DMS79 treated with DMSO at 0.1 percent for 48 hours (cell line): ENCODE measurements around the gene ARHGEF28.

Experiments used
- DNase-seq: peaks from one replicate; lab custom pipeline; 2025; lab: John Stamatoyannopoulos, UW

The ARHGEF28 gene

DNA sequence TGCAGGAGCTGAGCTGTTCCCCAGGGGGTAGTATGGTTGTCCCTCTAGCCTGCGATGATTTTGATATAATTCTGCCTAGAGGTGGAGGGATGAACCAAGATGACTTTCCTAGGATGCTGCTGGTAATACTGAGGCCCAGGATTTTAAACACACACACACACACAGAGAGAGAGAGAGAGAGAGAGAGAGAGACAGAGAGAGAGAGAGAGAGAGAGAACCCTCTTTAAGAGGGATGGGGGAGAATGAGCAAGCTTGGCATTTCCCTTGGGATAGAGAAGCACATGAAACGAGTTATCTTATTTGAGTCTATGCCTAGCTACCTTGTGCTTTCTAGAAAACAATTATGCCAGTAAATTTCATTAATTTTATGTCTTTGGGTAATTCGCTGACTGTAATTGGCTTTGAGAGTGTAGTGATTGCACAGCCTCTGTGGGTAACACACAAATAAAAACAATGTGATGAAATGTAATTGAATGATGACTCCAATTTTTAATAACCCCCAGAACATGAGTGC, 338.4 kb downstream of the ARHGEF28 start:
- no peak for DNase-seq

DNA sequence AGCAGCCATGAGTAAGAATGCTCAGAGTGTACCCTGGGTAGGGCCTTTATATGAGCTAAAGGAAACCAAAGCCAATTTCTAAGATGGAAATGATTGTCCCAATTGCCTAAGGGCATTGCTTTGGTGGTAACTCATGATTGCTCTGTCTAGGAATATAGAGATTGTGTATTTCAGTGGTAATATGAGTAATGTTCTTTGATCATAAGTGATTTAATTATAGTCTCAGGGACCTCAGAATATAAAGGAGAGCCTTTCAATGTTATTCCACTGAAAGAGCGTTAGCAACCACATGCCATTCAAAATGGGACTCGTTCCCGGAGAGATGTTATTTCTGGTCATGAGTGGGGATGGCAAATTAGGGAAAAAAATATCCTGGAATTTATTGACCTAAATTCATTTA, 340.5 kb downstream of the ARHGEF28 start:
- DNase-seq = peak; percentile 9

DNA sequence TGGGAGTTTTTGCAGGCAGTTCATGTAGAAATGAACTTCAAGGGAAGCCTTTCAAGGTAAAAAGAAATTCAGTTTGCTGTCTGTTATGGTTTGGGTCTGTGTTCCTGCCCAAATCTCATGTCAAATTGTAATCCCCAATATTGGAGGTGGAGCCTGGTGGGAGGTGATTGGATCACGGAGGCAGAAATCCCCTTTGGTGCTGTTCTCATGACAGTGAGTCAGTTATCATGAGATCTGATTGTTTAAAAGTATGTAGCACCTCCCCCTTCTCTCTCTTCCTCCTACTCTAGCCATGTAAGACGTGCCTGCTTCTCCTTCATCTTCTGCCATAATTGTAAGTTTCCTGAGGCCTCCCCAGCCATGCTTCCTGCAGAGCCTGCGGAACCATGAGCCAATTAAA, 341.4 kb downstream of the ARHGEF28 start:
- DNase-seq = no peak

DNA sequence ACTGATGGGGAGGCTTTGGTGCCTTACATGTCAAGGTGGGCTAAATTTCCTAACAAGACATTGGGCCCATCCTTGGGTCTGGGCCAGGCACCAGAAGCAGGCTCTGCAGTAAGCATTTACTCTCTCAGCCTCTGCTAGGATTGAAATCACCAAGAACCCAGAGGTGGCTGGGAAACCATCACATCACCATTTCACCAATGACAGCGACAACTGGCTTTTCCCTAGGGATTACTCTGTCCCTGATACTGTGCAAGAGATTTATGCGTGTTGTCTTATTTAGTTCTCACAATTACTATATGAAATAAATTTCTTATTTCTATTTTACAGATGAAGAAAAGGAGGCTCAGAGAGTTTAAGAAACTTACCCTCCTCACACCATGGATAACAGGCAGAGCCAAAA, 342.2 kb downstream of the ARHGEF28 start:
- no peak for DNase-seq

DNA sequence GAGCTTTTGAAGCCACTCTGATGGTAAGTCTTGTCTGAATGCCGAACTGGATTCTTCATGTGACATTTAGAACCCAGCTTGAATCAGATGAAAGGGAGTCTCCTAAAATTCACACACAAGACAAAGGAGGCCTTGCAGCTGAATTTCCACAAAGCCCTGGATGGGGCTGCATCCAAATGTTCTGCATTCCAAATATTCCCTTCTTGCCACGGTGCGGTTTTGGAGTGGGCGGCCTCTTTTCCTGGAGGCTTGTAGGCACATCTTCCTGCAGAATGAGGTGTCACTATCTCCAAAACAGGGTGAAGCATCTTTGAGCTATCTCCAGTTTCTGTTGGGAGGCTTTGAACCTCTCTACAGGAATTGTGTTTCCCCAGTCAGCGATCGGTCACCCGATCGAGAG, 342.7 kb downstream of the ARHGEF28 start:
- no peak for DNase-seq

DNA sequence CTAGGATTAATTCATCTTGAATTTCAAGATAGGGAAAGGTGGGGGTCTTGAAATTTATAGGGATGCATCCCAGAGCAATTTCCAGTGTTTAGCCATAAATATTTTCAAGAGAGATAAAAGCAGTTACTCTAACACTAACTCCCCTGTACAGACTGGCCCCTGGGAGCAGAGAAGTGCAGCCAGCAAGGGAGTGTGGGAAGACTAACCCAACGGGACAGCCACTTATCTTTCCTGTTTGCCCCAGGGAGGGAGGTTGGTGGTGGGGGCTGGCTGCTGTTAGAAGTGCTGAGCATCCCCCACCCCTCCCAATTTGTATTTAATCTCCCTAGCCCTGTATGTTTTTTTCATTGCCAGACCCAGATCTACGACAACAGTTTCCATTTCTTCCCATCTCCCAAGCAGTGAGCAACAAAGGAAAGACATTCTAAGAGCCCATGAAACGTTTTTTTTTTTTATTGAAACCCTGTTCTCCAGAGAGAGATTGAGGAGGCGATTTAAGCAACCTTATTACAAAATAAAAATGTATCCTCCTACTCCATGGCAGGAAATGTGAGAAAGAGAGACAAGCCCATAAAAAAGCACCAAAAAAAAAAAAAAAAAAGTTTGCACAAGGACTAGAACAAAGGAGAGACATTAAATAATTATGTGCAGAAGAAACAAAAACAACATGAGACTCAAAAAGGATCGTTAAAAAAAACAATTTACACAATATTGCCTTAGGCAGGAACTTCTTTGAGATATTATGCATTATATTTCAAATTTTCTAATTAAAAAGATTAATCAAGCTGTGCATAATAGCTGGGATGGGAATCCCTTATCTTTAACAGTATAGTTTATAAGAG, 343.4 kb downstream of the ARHGEF28 start:
- DNase-seq = no peak

DNA sequence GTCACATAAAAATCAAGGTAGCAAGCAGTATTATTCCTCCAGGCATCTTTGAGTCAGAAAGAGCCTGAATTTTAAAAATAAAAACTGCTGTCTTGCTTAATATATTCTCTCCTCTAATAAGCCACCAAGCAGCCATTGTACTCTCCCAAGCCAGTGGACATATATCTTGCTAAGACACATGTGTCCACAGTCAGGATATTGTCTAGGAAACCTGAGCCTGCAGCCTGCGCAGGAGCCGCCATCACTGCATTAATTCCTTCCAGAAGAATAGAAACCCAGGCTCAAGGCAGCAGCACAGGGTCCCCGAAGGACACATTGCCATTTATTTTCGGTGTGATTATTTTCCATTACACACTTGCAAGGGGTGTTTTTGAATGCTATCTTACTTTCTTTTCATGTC, 345.3 kb downstream of the ARHGEF28 start:
- DNase-seq = no peak

DNA sequence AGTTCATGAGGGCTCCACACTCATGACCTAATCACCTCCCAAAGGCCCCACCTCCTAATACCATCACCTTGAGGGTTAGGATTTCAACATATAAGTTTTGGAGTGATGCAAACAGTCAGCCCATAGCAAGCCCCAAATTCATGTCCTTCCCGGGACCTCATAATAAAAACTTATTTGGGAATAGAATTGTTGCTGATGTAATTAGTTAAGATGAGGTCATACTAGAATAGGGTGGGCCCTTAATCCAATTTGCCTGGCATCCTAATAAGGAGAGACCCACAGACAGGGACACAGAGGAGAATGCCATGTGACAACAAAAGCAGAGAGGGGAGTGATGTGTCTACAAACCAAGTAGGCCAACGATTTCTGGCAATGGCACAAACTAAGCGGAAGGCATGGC, 347.1 kb downstream of the ARHGEF28 start:
- DNase-seq = no peak

DNA sequence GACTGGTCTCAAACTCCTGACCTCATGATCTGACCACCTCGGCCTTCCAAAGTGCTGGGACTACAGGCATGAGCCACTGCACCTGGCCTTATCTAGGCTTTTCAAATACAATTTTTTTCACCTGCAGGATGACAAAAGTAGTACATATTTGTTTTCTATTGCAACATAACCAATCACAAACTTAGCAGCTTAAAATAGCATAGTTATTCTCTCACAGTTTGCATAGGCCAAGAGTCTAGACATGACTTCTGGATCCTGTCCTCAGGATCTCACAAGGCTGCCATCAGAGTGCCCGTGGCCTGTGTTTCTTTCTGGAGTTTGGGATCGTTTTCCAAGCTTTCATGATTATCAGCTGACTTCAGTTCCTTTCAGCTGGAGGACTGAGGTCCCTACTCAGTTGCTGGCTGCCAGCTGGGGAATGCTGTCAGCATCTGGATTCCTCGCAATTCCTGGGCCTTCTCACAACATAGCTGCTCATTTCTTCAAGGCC, 348.9 kb downstream of the ARHGEF28 start:
- no peak for DNase-seq

DNA sequence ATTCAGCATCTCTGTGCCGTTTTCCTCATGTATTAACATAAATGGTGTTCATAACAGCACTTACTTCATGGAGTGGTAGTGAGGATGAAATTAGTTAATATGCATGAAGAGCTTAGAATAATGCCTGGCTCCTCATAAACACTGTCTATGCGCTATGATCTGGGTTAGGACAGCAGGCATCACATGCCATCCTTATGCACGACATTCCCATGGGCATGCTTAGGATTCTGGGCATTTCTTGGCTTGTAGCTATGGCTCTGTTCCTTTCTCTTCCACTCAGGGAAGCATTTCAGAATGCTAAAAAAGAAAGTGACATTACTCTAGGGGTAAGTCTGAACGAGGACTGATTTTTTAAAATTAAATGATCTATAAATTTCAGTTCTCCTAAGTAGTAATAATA, 349.8 kb downstream of the ARHGEF28 start:
- no peak for DNase-seq

DNA sequence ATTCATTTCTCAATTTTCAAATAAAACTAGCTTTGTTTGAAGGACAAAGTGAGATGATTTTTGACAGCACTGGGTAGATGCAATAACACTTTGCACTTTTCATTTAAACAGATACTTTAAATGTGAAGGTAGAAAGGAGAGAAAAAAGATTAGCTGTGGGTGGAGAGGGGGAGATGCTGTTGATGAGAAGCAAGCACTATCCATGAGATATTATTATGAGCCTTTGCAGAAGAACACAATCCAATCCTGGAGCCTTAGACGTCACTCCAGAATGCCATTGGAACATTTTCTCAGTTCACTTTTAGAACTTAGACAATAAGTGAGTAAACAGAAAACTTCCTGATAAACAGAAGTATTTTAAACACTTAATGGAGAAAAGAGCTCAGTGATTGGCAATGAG, 351.1 kb downstream of the ARHGEF28 start:
- DNase-seq = no peak

DNA sequence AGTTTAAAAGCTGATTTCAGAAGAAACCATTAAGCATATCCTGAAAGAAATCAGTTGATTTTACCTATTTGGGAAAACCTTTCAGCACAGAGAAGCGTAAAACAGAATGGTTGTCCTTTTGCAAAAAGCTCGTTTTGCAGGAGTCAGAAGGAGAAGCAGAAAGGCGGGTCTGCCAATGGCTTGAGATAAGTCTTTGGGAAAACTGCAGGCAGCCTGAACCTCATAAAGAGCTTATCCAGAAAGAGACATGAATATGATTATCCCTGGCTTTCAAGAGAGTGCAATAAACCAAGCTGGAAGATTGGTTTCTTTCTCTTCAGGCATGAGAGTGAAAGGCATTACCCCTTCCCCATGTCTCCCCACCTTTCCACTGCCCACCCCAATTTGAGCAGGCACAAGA, 353.3 kb downstream of the ARHGEF28 start:
- DNase-seq = no peak

DNA sequence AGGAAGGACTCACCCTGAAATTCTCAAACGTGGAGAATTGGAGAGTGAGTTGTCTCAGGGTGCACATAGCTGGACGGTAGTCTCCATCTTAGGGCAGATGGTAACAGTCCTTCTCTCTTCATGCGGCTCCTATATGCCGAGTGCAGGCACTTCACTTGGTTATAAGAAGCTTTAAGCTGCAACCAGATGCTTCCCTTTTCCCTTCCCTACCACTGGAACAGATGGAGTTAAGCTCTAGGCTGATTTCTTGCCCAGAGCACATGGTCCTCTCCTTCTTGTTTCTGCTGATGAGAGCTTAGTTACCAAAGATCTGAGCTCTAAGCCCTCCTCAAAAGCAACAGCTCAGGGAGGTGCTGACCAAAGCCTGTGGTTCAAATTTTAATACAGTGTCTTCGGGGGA, 355.7 kb downstream of the ARHGEF28 start:
- DNase-seq = no peak

DNA sequence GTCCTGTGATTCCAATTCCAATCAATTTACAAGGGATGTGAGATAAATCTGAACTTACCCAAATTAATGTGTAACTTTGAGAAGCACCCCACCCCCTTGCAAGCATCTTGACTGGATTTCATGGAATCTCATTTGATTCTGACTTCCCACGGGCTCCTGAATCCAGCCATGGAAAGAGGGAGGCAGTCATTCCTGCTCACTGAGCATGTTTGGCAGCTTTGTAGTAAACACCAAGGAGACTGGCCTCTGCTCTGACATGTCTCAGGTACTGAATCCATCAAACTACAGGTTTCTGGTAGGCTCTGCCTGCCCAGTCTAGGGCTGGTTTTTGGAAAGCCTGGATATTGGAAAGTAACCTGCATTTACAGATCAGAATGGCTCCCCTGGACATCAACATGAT, 357.6 kb downstream of the ARHGEF28 start:
- no peak for DNase-seq

DNA sequence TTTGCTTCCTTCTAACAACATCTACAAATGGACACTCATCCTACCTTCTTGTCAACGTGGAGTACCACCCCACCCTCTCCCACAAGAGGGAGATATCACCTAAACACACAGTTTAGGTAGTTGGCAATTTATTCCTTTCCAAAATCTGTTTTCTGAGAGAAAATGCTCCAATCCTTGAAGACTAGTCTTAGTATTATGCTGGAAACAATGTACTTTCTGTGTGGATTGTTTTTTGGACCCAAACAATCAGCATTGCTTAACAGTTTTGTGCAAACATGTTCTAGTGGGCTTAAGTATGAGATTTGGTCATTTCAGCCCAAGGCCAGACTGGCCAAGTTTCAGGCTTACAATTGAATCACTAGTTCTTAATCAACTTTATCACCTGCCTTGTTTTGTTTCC, 359.1 kb downstream of the ARHGEF28 start:
- no peak for DNase-seq

DNA sequence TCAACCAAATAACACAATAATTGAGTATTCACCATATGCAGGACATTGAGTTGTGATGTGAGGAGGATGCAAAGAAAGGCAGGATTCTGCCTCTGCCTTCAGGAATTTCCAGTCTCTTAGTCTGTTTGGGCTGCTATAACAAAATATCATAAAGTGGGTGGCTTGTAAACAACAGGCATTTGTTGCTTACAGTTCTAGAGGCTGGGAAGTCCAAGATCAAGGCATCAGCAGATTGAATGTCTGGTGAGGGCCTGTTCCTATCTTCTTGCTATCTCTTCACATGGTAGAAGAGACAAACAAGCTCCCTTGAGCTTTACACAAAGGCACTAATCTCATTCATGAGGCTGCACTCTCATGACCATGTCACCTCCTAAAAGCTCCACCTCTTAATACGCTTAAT, 360.7 kb downstream of the ARHGEF28 start:
- no peak for DNase-seq

DNA sequence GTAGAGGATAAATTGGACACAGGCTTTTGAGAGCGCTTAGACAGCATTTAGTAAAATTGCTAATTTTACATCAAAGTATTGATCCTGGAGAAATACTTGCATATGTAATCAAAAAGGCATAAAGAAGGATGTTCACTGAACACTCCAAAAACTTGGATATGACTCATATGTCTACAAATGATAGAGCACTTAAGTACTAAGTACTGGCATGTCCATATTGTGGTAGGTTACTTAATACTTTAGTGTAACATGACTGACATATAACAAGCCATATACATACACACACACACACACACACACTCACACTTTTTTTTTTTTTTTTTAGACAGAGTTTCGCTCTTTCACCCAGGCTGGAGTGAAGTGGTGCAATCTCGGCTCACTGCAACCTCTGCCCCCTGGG, 361.9 kb downstream of the ARHGEF28 start:
- no peak for DNase-seq

DNA sequence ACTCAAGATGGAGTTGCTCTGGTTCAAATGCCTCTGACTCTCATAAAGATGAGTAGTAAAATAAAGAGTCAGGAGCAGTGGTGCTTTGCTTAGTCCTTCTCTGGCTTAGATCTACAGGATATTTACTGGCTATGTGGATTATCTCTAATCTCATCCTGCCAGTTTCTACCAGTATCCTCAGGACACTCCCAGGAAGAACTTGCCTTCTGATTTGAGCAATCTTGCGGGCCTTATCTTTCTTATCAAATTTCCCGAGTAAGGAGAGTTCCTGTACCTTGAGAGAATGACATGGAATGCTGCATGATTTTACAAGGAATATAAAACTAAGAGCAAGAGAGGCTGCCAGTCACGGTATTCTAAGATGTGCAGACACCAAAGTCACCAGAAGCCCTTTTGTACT, 364.0 kb downstream of the ARHGEF28 start:
- no peak for DNase-seq
